OCI-LY3 (cell line): ENCODE results near the gene SCYGR6.

ENCODE experiments used
- H2AFZ ChIP-seq: fragments of 200-600, 300-600 bp; shearing (Covaris generic); 2 replicates; pipeline ENCODE4 v1.6.0; 2014; ENCODE audit warnings: antibody characterized with exemption, low read depth, low read length
- H3K27ac ChIP-seq: fragments of 200-600, 300-600 bp; sonication (generic); 2 replicates; pipeline ENCODE4 v1.5.1; 2014; ENCODE audit warnings: mild to moderate bottlenecking, low read length, moderate library complexity, mixed read lengths
- H3K27me3 ChIP-seq: fragments of 200-600, 300-600 bp; sonication (generic); 2 replicates; pipeline ENCODE4 v1.6.1; 2014; ENCODE audit warnings: low read depth, low read length, mixed read lengths
- H3K36me3 ChIP-seq: fragments of 200-600, 300-600 bp; sonication (generic); replicated peaks from 2 replicates; pipeline ENCODE3; 2014; ENCODE audit warnings: low read depth, low read length, mixed read lengths
- H3K4me1 ChIP-seq: fragments of 300-600, 200-600 bp; sonication (generic); 2 replicates; pipeline ENCODE4 v1.6.1; 2014; ENCODE audit warnings: low read length, mixed read lengths
- H3K4me2 ChIP-seq: fragments of 200-600, 300-600 bp; sonication (generic); 2 replicates; pipeline ENCODE4 v1.6.1; 2014; ENCODE audit warnings: low read length, mixed read lengths
- H3K4me3 ChIP-seq: fragments of 300-600, 200-600 bp; sonication (generic); 2 replicates; pipeline ENCODE4 v1.5.1; 2014; ENCODE audit warnings: antibody characterized with exemption, mild to moderate bottlenecking, low read length, moderate library complexity
- H3K79me2 ChIP-seq: fragments of 300-600, 200-600 bp; shearing (Covaris generic); 2 replicates; pipeline ENCODE4 v1.6.1; 2014; ENCODE audit warnings: mild to moderate bottlenecking, low read length, mixed read lengths
- H3K9ac ChIP-seq: fragments of 300-600, 200-600 bp; shearing (Covaris generic); 2 replicates; pipeline ENCODE4 v1.6.0; 2014; ENCODE audit warnings: mild to moderate bottlenecking, low read length, moderate library complexity
- H3K9me3 ChIP-seq: fragments of 200-600, 300-600 bp; shearing (Covaris generic); 2 replicates; pipeline ENCODE4 v1.6.1; 2014; ENCODE audit warnings: low read length, mixed read lengths; ENCODE audit not compliant: insufficient read depth
- H4K20me1 ChIP-seq: fragments of 200-600, 300-600 bp; sonication (generic); 2 replicates; pipeline ENCODE4 v1.6.1; 2016; ENCODE audit warnings: low read length, mixed read lengths; ENCODE audit not compliant: insufficient read depth
- EZH2phosphoT487 ChIP-seq: fragments of 200-600 bp; shearing (Covaris generic); IDR thresholded peaks from 2 replicates; pipeline ENCODE4 v1.6.1; 2018; ENCODE audit warnings: antibody characterized with exemption, mixed run types, low read depth
- TF ChIP-seq, protein P1 (sequence below): fragments of 200-600, 300-600 bp; sonication (generic); IDR thresholded peaks from 2 replicates; pipeline ENCODE4 v1.5.1; 2014; ENCODE audit warnings: antibody characterized with exemption, low read length, low read depth

The SCYGR6 gene

DNA sequence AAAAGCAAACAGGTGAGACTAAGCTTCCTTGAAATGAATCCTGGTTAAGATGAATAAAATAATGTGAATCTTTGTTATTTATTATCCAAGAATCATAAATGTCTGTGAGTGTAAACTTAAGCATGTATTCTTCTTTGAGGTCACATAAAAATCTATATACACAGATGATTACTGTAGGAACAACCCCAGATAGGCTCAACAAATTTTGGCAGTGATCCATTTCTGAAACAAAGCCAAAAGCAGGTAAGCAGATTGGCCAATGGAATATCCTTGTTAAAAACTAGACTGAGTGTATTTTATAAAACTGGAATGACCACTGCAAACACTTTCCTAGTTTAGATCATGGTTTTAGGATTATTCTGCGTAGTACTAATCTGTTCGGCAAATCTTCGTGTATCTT lies 46.6 kb downstream of the SCYGR6 start:
- H3K27me3 ChIP-seq: no peaks in the 10 kb centered on the region
- no peak overlapping the region for H3K9ac ChIP-seq
- H4K20me1 ChIP-seq: no peaks in the 10 kb centered on the region
- no peak overlapping the region for H2AFZ ChIP-seq
- H3K4me2 ChIP-seq: no peak overlapping the region
- no peak for TF ChIP-seq EZH2phosphoT487
- TF ChIP-seq, protein P1, sequence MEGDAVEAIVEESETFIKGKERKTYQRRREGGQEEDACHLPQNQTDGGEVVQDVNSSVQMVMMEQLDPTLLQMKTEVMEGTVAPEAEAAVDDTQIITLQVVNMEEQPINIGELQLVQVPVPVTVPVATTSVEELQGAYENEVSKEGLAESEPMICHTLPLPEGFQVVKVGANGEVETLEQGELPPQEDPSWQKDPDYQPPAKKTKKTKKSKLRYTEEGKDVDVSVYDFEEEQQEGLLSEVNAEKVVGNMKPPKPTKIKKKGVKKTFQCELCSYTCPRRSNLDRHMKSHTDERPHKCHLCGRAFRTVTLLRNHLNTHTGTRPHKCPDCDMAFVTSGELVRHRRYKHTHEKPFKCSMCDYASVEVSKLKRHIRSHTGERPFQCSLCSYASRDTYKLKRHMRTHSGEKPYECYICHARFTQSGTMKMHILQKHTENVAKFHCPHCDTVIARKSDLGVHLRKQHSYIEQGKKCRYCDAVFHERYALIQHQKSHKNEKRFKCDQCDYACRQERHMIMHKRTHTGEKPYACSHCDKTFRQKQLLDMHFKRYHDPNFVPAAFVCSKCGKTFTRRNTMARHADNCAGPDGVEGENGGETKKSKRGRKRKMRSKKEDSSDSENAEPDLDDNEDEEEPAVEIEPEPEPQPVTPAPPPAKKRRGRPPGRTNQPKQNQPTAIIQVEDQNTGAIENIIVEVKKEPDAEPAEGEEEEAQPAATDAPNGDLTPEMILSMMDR: no peak
- H3K79me2 ChIP-seq: no peaks in the 10 kb centered on the region
- H3K36me3 ChIP-seq: no peaks in the 10 kb centered on the region
- H3K27ac ChIP-seq: no peak overlapping the region
- no peak overlapping the region for H3K4me3 ChIP-seq
- H3K9me3 ChIP-seq: no peaks in the 10 kb centered on the region
- H3K4me1 ChIP-seq: no peaks in the 10 kb centered on the region

DNA sequence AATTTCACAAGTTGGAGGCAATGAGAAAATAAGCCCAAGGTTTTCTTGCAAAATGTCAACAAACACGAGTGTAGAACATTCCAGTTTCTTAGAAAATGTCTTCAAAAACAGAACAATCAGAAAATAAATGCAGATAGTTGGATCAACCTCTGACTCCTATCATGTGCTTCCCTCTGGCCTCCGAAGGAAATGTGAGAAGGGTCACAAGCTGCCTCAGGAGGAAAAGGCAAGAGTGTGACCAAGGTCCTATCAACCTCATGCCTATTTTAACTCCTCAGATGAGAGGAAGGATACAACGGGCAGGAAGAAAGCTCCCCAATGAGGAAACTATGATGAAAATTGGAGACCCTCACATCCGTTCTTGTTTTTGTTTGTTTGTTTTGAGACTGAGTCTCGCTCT lies 50.1 kb downstream of the SCYGR6 start:
- Histone ChIP-seq H4K20me1 (no peaks in the 10 kb centered on the region), H3K4me2 (no peak overlapping the region), H3K27ac (no peak overlapping the region), H3K4me1 (no peaks in the 10 kb centered on the region), H3K36me3 (no peaks in the 10 kb centered on the region), H3K9ac (no peak overlapping the region), H3K4me3 (no peak overlapping the region), H3K9me3 (no peaks in the 10 kb centered on the region), H3K27me3 (no peaks in the 10 kb centered on the region), H2AFZ (no peak overlapping the region), H3K79me2 (no peaks in the 10 kb centered on the region)
- TF ChIP-seq, protein P1: no peak
- TF ChIP-seq EZH2phosphoT487: no peak
